Measurements from ENCODE around the gene MITF. TPM values are rescaled to one million over a fixed set of nuclear protein-coding genes. Genes with fewer than 3 reads are reported as not detected.
A peak's percentile ranks its signal among the peaks of the same experiment; 100 is the strongest.
"Not testable (repeated sequence)": the region's sequence is repeated elsewhere in the genome, so short reads cannot be mapped to it uniquely, and the experiment has no call there.

Gene MITF
- total and polyA plus RNA-seq, 3 donors from 2014 or later: 5.5 to 9.0 (median 5.8) TPM

GRCh38 chr3:69785769-69786320, 46.6 kb downstream of the MITF start:
- Histone ChIP-seq H3K9me3 (no peaks in the 10 kb centered on the region), H3K4me1 (peaks cover 12% of the 10 kb centered on the region), H3K4me3 (no peak overlapping the region), H3K27ac (no peak overlapping the region), H3K36me3 (ENCODE audit: low read depth, missing control alignments) (no peaks in the 10 kb centered on the region), H3K27me3 (no peaks in the 10 kb centered on the region)
- 86 to 94% methylated on average over 3 of the region's 3 CpGs for WGBS, 2 donors
- TF ChIP-seq CTCF (IDR thresholded peaks at IDR 0.05) (no peak), POLR2A (IDR thresholded peaks at IDR 0.05) (no peak)
- intact Hi-C loops (cut with DNase I; ENCODE audit: low total_unique reads): no loop called here
- no peak for DNase-seq

DNA sequence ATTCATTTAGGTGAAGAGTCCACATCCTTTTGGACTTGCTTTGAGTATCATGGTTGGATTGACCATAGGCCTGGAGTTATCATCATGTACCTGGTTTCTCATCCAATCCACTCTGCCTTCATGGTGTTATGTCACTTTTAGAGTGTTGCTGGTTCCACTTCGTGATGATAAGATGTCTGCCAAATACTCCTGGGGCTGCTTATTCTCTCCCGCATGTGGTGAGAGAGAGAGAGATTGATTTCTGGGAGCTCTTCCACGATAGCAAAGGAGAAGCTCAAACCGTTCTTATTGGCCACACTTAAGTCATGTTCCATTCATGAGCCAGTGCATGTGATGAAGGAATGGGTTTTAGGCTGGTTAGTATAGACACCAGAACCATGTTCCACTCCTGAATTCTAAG, 47.6 kb downstream of the MITF start:
- H3K4me3 ChIP-seq: no peak overlapping the region
- no peaks in the 10 kb centered on the region for H3K36me3 ChIP-seq (ENCODE audit: low read depth, missing control alignments)
- intact Hi-C loops (cut with DNase I; ENCODE audit: low total_unique reads): no loop called here
- H3K27me3 ChIP-seq: no peaks in the 10 kb centered on the region
- no peaks in the 10 kb centered on the region for H3K9me3 ChIP-seq
- DNase-seq: no peak
- no peak overlapping the region for H3K27ac ChIP-seq
- peaks cover 12% of the 10 kb centered on the region for H3K4me1 ChIP-seq
- TF ChIP-seq POLR2A (IDR thresholded peaks at IDR 0.05) (no peak), CTCF (IDR thresholded peaks at IDR 0.05) (no peak)
- 57 to 69% methylated on average over 4 of the region's 4 CpGs for WGBS, 2 donors

DNA sequence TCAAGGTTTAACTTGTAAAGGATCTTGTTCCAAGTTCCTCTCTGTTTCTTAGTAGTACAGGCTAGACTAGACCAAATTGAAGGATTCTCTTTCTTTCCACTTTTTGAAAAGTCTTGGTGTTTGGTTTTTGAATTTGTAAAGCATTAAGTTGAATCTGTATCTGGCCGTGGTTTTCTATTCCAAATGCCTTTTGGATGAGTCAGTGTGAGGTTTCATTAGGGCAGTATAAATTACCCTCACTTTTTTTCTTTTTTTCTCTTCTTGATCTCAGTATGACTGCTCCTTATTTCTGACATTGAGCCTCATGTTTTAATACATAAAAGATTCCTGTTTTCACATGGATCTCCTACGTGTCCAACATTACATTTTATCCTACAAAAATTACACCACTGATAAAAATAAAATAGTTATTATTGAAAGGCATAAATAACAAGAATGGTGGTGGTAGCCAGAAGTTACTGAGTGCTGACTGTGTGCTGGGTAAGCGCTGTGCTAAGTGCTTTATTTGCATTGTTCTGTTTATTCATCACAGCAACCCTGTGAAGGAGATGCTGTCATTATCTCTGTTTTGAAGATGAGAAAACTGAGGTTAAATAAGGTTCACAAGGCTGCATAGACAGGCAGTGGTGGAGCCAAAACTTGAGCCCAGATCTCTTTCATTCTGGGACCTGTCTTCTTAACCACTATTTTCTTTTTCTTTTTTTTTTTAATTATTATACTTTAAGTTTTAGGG, 48.3 kb downstream of the MITF start:
- intact Hi-C loops (cut with DNase I; ENCODE audit: low total_unique reads): no loop called here
- WGBS, 2 donors: 59 to 64% methylated on average over 3 of the region's 3 CpGs
- Histone ChIP-seq H3K4me1 (peaks cover 12% of the 10 kb centered on the region), H3K36me3 (ENCODE audit: low read depth, missing control alignments) (no peaks in the 10 kb centered on the region), H3K27me3 (no peaks in the 10 kb centered on the region), H3K9me3 (no peaks in the 10 kb centered on the region), H3K4me3 (no peak overlapping the region), H3K27ac (no peak overlapping the region)
- DNase-seq: no peak
- TF ChIP-seq POLR2A (IDR thresholded peaks at IDR 0.05): no peak

DNA sequence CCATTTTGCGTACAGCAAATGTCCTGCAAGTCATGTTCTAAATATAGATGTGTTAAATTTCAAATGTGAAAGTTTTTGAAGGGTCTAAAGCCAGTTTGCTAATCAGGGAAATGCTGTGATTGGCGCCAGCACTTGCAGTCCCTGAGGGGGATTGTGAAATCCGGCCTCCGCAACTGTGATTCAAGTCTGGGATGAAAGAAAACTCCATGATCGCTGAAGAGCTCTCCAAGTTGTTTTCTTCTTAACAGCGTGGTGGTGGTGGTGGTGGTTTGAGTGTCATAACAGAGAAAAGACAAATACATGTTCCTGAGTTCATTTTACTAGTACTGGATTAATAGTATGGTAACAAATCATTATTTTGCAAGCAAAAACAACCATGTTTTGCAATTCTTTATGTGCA, 51.8 kb downstream of the MITF start:
- H3K27me3 ChIP-seq: no peaks in the 10 kb centered on the region
- 49 to 51% methylated on average over 6 of the region's 6 CpGs for WGBS, 2 donors
- no peaks in the 10 kb centered on the region for H3K36me3 ChIP-seq (ENCODE audit: low read depth, missing control alignments)
- H3K4me3 ChIP-seq: no peak overlapping the region
- H3K9me3 ChIP-seq: no peaks in the 10 kb centered on the region
- TF ChIP-seq CTCF (IDR thresholded peaks at IDR 0.05): no peak
- TF ChIP-seq POLR2A (IDR thresholded peaks at IDR 0.05): no peak
- H3K27ac ChIP-seq: no peak overlapping the region
- peak; percentile 72 for DNase-seq
- H3K4me1 ChIP-seq: peaks cover 5% of the 10 kb centered on the region
- intact Hi-C loops (cut with DNase I; ENCODE audit: low total_unique reads): loop anchor here (10.0 kb wide), 1 partner anchor 96 kb away; no protein-coding TSS in a partner anchor

- Histone ChIP-seq H3K27ac (no peak overlapping the region), H3K4me3 (no peak overlapping the region), H3K4me1 (peaks cover 5% of the 10 kb centered on the region), H3K36me3 (ENCODE audit: low read depth, missing control alignments) (no peaks in the 10 kb centered on the region), H3K9me3 (no peaks in the 10 kb centered on the region), H3K27me3 (no peaks in the 10 kb centered on the region)
- TF ChIP-seq POLR2A (IDR thresholded peaks at IDR 0.05) (no peak), CTCF (IDR thresholded peaks at IDR 0.05) (peak; percentile 22 to 39 (median 34))
- intact Hi-C loops (cut with DNase I; ENCODE audit: low total_unique reads): loop anchor here (10.0 kb wide), 1 partner anchor 97 kb away; no protein-coding TSS in a partner anchor
- DNase-seq: no peak
- 13 to 39% methylated on average over 3 of the region's 3 CpGs for WGBS, 2 donors
These were observed 52.7 kb downstream of the MITF start for GRCh38 chr3:69791919-69792399.

- H3K4me1 ChIP-seq; H3K9me3 ChIP-seq; H3K4me3 ChIP-seq; DNase-seq; H3K27me3 ChIP-seq; H3K27ac ChIP-seq; H3K36me3 ChIP-seq (ENCODE audit: low read depth, missing control alignments): not testable (repeated sequence)
- WGBS, 2 donors: 54 to 77% methylated on average over 4 of the region's 4 CpGs
- intact Hi-C loops (cut with DNase I; ENCODE audit: low total_unique reads): loop anchor here (10.0 kb wide), 1 partner anchor 101 kb away; no protein-coding TSS in a partner anchor
These were observed 56.9 kb downstream of the MITF start for GRCh38 chr3:69796126-69796525.
